Upper lobe of right lung (tissue), 1 donor: ENCODE data around the gene GEMIN8. TPM values are rescaled to one million over a fixed set of nuclear protein-coding genes. Genes with fewer than 3 reads are reported as not detected.

Experiments used
- ATAC-seq: fragments of 200-7000 bp; cut with Tn5 transposase; one replicate; pipeline ENCODE4 v1.9.1; 2020; ENCODE audit warnings: mild to moderate bottlenecking, moderate library complexity
- DNase-seq: peaks from one replicate; pipeline ENCODE4 v3.0.0-alpha.2; 2020
- H3K27ac ChIP-seq: fragments of 200-600 bp; one replicate; pipeline ENCODE4 v1.8.0; 2022
- H3K27me3 ChIP-seq: fragments of 200-600 bp; one replicate; pipeline ENCODE4 v1.8.0; 2022; ENCODE audit warnings: mild to moderate bottlenecking
- H3K36me3 ChIP-seq: fragments of 200-600 bp; one replicate; pipeline ENCODE4 v1.8.0; 2022
- H3K4me1 ChIP-seq: fragments of 200-600 bp; one replicate; pipeline ENCODE4 v1.8.0; 2022
- H3K4me3 ChIP-seq: fragments of 200-600 bp; one replicate; pipeline ENCODE4 v1.8.0; 2022; ENCODE audit warnings: mild to moderate bottlenecking
- H3K9me3 ChIP-seq: fragments of 200-600 bp; one replicate; pipeline ENCODE4 v1.8.0; 2022
- CTCF ChIP-seq: fragments of 200-600 bp; IDR thresholded peaks from one replicate; pipeline ENCODE4 v1.8.0; 2022; ENCODE audit warnings: antibody characterized with exemption
- intact Hi-C: fragments of 100-400 bp; cut with DNase I; formaldehyde crosslinking; loops from one replicate; pipeline ENCODE4 v1.11.0; 2022
- total RNA-seq: library from RNA; stranded (reverse); fragmentation: NEBNext Ultra II Directional; extraction: Animal tissue kit (Norgen Biotek cat#: 25700); gene quantifications from one replicate; pipeline ENCODE4 v1.2.1, GENCODE V29; 2021
- donor health status: DM: no; HTN: yes; CAD: no; lungs with severe emphysema.

The GEMIN8 gene
- total RNA-seq, 1 donor from 2014 or later: 16.4 TPM

DNA sequence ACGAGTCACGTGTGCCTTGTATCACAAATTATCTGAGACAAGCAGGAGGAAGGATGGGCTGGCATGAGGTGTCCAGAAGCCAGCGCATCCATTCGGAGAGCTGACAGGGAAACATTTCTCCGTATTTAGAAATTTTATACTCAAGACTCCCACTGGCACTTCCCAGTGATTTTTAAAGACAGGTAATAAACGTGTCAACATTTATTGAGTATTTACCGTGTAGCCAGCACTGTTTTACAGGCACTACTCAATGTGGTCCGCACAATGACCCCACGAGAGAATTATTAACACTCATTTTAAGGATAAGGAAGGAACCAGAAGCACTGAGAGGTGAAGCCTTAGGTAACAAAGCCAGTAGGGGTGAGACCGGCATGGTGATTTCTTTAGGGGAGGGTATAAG, 23.2 kb downstream of the GEMIN8 start:
- no peaks in the 10 kb centered on the region for H3K27me3 ChIP-seq
- no peak for TF ChIP-seq CTCF
- ATAC-seq (no peak), DNase-seq (no peak)
- H3K36me3 ChIP-seq: peaks cover 6% of the 10 kb centered on the region
- intact Hi-C loops: no loop called here
- H3K27ac ChIP-seq: no peak overlapping the region
- no peaks in the 10 kb centered on the region for H3K4me1 ChIP-seq
- H3K9me3 ChIP-seq: no peaks in the 10 kb centered on the region
- H3K4me3 ChIP-seq: no peak overlapping the region

- ATAC-seq (no peak), DNase-seq (no peak)
- Histone ChIP-seq H3K4me3 (no peak overlapping the region), H3K27ac (no peak overlapping the region), H3K27me3 (no peaks in the 10 kb centered on the region), H3K4me1 (no peaks in the 10 kb centered on the region), H3K9me3 (no peaks in the 10 kb centered on the region), H3K36me3 (peaks cover 6% of the 10 kb centered on the region)
- intact Hi-C loops: no loop called here
- no peak for TF ChIP-seq CTCF
Observed at GRCh38 chrX:14003876-14004425, 25.7 kb downstream of the GEMIN8 start.

DNA sequence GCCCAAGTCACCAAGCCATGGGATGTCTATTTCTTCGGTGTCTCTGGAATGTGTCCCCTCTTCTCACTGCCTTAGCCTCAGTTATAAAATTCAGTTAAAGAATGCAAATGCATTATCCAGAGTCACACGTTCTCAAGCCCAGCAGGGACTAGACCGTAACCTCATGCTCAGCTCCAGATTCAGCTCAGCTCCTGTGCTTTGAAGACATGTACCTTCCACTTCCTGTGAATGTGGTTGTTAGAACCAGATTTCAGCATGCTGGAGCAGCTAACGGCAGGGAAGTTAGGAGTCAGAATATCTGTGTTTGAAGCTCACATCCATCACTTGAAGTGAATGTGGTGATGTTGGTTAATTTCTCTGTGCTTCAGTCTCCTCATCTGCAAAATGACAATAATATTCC, 26.7 kb downstream of the GEMIN8 start:
- H3K4me1 ChIP-seq: no peaks in the 10 kb centered on the region
- no peak for TF ChIP-seq CTCF
- no peak overlapping the region for H3K4me3 ChIP-seq

GRCh38 chrX:13996650-13997049, 33.0 kb downstream of the GEMIN8 start:
- DNase-seq: no peak
- Histone ChIP-seq H3K9me3 (no peaks in the 10 kb centered on the region), H3K27me3 (no peaks in the 10 kb centered on the region), H3K4me1 (no peaks in the 10 kb centered on the region), H3K36me3 (no peaks in the 10 kb centered on the region), H3K4me3 (no peak overlapping the region), H3K27ac (no peak overlapping the region)
- no peak for TF ChIP-seq CTCF
- intact Hi-C loops: no loop called here
- ATAC-seq: no peak

More for the DNA sequence above, 26.7 kb downstream of the GEMIN8 start:
- Histone ChIP-seq H3K27ac (no peak overlapping the region), H3K36me3 (peaks cover 2% of the 10 kb centered on the region), H3K9me3 (no peaks in the 10 kb centered on the region), H3K27me3 (no peaks in the 10 kb centered on the region)
- ATAC-seq: no peak
- intact Hi-C loops: no loop called here
- no peak for DNase-seq

- no peaks in the 10 kb centered on the region for H3K36me3 ChIP-seq
- TF ChIP-seq CTCF: no peak
- no peaks in the 10 kb centered on the region for H3K4me1 ChIP-seq
- H3K27me3 ChIP-seq: no peaks in the 10 kb centered on the region
- intact Hi-C loops: no loop called here
- no peak for ATAC-seq
- no peak overlapping the region for H3K27ac ChIP-seq
- no peak for DNase-seq
- H3K9me3 ChIP-seq: no peaks in the 10 kb centered on the region
- H3K4me3 ChIP-seq: no peak overlapping the region
Observed at GRCh38 chrX:13994536-13995080, 35.1 kb downstream of the GEMIN8 start.

DNA sequence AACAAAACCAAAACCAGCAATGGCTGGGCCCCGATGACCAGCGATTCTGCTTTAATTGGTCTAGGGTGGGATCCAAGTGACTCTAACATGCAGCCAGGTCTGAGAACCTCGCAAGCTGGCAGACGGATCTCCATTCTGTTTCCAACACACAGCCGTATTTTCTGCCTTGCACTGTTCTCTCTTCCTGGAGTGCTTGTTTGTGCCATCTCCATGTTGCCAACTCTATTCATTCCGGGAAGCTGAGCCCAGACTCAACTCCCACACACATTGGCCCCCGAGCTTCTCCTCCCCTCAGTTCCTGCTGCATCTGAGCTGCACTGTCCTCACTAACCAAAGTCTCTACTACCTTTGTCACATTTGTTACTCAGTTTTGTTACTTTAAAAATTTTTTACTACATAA, 35.6 kb downstream of the GEMIN8 start:
- intact Hi-C loops: no loop called here

More for the DNA sequence above, 35.6 kb downstream of the GEMIN8 start:
- Histone ChIP-seq H3K36me3 (no peaks in the 10 kb centered on the region), H3K27ac (no peak overlapping the region), H3K4me1 (no peaks in the 10 kb centered on the region), H3K9me3 (no peaks in the 10 kb centered on the region), H3K4me3 (no peak overlapping the region), H3K27me3 (no peaks in the 10 kb centered on the region)
- ATAC-seq (no peak), DNase-seq (no peak)
- no peak for TF ChIP-seq CTCF
